HG02885 (cell line): Measurements from ENCODE around the gene OR5A1.

Experiments used
- ATAC-seq: cut with Tn5 transposase; IDR thresholded peaks from one replicate; pipeline ENCODE4 v1.9.1; 2021; ENCODE audit warnings: mild to moderate bottlenecking; ENCODE audit not compliant: unreplicated experiment, poor library complexity

OR5A1 gene

DNA sequence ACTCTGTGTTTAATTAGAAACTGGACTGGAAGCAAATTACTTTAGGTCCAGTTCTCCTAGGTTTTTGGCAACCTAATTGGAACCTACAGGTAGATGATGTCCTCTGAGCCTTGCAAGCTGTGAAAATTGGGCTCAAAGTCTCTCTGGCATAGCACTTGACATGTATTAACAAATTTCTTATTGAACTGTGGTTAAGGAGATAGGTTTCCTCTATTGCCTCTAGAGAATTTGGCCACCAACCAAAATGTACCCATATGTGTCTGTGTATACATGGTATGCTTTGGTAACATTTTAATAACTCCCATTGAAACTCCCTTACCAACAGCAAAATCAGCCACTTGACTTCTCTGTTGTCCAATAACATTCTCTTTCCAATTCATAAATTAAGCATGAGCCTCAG, 36.7 kb downstream of the OR5A1 start, which contains the start of gene OR4D10:
Gene OR4D10 (plus strand): TSS at position 301 of the 400 bp plus-strand sequence. CDS start 4,115 bp downstream, outside the sequence.
- no peak for ATAC-seq

- ATAC-seq = no peak
Observed at GRCh38 chr11:59475176-59475575, 38.9 kb downstream of the OR5A1 start.

GRCh38 chr11:59479906-59480305, 43.6 kb downstream of the OR5A1 start:
- no peak for ATAC-seq

DNA sequence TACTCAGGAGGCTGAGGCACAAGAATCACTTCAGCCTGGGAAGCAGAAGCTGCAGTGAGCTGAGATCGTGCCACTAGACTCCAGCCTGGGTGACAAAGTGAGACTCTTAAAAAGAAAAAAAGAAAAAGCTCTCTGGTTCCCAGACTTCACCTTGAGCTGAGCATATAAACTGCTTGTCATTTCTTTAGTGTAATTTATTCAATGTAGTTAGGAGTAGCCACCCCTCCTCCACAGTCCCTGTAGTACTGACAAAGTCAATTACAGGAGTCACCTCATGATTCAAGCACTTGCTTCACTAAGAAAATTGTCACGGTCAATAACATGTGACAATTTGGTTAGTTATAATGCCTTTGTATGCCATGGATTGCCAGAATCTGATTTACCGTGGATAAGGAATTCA, 44.1 kb downstream of the OR5A1 start:
- no peak for ATAC-seq
